Measurements from ENCODE around the gene PLTP.

Gene PLTP

DNA sequence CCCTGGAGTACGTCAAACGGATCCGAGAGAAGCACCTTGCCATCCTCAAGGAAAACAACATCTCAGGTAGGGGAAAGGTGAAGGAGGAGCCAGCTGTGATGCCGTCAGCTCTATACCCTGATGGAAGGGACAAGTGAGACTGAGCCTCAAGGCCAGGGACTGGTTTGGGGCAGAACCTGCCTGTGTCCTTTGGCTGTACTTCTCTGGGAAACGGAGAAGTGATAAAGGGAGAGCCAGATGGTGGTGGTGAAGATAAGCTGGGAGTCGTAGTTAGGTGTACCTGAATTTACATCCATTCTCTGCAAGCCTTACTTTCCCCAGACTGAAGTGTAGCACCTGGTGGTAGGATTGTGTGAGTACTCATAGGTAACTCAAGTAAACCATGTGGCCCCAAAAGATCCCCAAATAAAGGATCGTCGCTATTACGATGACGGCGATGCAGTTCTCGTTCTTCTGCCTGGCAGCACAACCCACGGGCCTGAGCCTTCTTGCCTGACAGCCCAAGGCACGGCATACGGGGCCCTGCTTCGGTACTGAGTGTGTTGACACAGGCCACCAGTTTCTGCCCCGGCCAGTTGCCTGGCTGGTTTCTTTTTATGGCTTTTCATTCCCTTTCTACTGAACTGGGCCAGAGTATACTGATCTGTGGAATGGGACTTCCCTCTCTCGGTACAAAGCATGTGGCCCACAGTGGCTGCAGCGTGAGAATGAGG, 33.2 kb upstream of the PLTP start:
- Histone ChIP-seq H3K4me3 (ENCODE audit: insufficient read depth, low read length, poor library complexity, severe bottlenecking) (no peak overlapping the region), H3K27me3 (ENCODE audit: low read length) (no peaks in the 10 kb centered on the region), H3K9me2 (replicated peaks; ENCODE audit: insufficient read depth, low read length) (no peaks in the 10 kb centered on the region), H2AFZ (ENCODE audit: low read depth, low read length, severe bottlenecking) (no peak overlapping the region), H4K20me1 (ENCODE audit: low read depth, low read length) (no peaks in the 10 kb centered on the region), H3K9ac (ENCODE audit: low read length) (no peak overlapping the region), H3K79me2 (ENCODE audit: insufficient read depth, low read length) (no peaks in the 10 kb centered on the region), H3K27ac (ENCODE audit: low read depth, low read length) (no peak overlapping the region), H3K4me2 (ENCODE audit: low read depth, low read length, poor library complexity, severe bottlenecking) (no peak overlapping the region), H3K36me3 (ENCODE audit: low read length) (peaks cover 7% of the 10 kb centered on the region; the same call in 1 of the 2 replicates), H3F3A (ENCODE audit: insufficient read depth) (no peaks in the 10 kb centered on the region), H3K9me3 (ENCODE audit: insufficient read depth, low read length) (no peaks in the 10 kb centered on the region)
- TF ChIP-seq EZH2phosphoT487 (conservative IDR thresholded peaks at IDR 0.05; ENCODE audit: low read length), result no peak
- no peak for TF ChIP-seq CTCF (IDR thresholded peaks at IDR 0.05; ENCODE audit: insufficient read depth, low read length, poor library complexity, severe bottlenecking)

- Histone ChIP-seq H3K36me3 (ENCODE audit: low read length) (peaks cover 7% of the 10 kb centered on the region; the same call in 1 of the 2 replicates), H3K9ac (ENCODE audit: low read length) (no peak overlapping the region), H3K9me2 (replicated peaks; ENCODE audit: insufficient read depth, low read length) (no peaks in the 10 kb centered on the region), H3K27me3 (ENCODE audit: low read length) (no peaks in the 10 kb centered on the region), H3K9me3 (ENCODE audit: insufficient read depth, low read length) (no peaks in the 10 kb centered on the region), H2AFZ (ENCODE audit: low read depth, low read length, severe bottlenecking) (no peak overlapping the region), H3K79me2 (ENCODE audit: insufficient read depth, low read length) (no peaks in the 10 kb centered on the region), H3K27ac (ENCODE audit: low read depth, low read length) (no peak overlapping the region), H3K4me2 (ENCODE audit: low read depth, low read length, poor library complexity, severe bottlenecking) (no peak overlapping the region), H4K20me1 (ENCODE audit: low read depth, low read length) (no peaks in the 10 kb centered on the region), H3K4me3 (ENCODE audit: insufficient read depth, low read length, poor library complexity, severe bottlenecking) (no peak overlapping the region), H3F3A (ENCODE audit: insufficient read depth) (no peaks in the 10 kb centered on the region)
- TF ChIP-seq EZH2phosphoT487 (conservative IDR thresholded peaks at IDR 0.05; ENCODE audit: low read length), result no peak
- TF ChIP-seq CTCF (IDR thresholded peaks at IDR 0.05; ENCODE audit: insufficient read depth, low read length, poor library complexity, severe bottlenecking), result no peak
These were observed 32.4 kb upstream of the PLTP start for GRCh38 chr20:45944151-45944964.

DNA sequence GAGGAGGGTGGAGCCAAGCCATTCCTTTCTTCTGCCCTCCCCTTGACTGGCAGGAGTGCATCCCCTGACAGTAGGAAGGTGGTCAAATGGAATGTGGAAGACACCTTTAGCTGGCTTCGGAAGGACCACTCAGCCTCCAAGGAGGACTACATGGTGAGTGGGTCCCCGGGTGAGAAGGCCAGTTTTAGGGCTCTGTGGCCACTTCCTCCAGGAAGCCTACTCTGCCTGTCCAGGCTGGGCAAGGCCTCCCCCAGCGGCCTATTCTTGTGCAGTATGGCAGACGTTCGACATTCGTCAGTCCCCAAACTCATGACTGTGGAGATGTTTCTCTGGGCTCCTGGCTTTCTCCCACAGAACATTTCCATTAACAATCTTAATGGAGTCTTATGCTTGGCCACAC, 31.7 kb upstream of the PLTP start:
- no peaks in the 10 kb centered on the region for H4K20me1 ChIP-seq (ENCODE audit: low read depth, low read length)
- no peak overlapping the region for H3K4me2 ChIP-seq (ENCODE audit: low read depth, low read length, poor library complexity, severe bottlenecking)

More for the DNA sequence above, 31.7 kb upstream of the PLTP start:
- H3K9ac ChIP-seq (ENCODE audit: low read length), result no peak overlapping the region
- H3K9me2 ChIP-seq (replicated peaks; ENCODE audit: insufficient read depth, low read length), result no peaks in the 10 kb centered on the region
- H3K79me2 ChIP-seq (ENCODE audit: insufficient read depth, low read length), result no peaks in the 10 kb centered on the region
- H3K36me3 ChIP-seq (ENCODE audit: low read length), result peaks cover 7% of the 10 kb centered on the region; the same call in 1 of the 2 replicates
- H3K4me3 ChIP-seq (ENCODE audit: insufficient read depth, low read length, poor library complexity, severe bottlenecking), result no peak overlapping the region
- no peaks in the 10 kb centered on the region for H3K9me3 ChIP-seq (ENCODE audit: insufficient read depth, low read length)
- H3F3A ChIP-seq (ENCODE audit: insufficient read depth), result no peaks in the 10 kb centered on the region
- no peak overlapping the region for H3K27ac ChIP-seq (ENCODE audit: low read depth, low read length)
- no peak overlapping the region for H2AFZ ChIP-seq (ENCODE audit: low read depth, low read length, severe bottlenecking)
- TF ChIP-seq EZH2phosphoT487 (conservative IDR thresholded peaks at IDR 0.05; ENCODE audit: low read length) (no peak), CTCF (IDR thresholded peaks at IDR 0.05; ENCODE audit: insufficient read depth, low read length, poor library complexity, severe bottlenecking) (no peak)
- H3K27me3 ChIP-seq (ENCODE audit: low read length), result no peaks in the 10 kb centered on the region

Measured in SU-DHL-6 (cell line).